ENCODE data around the gene TARS2.

Gene TARS2, protein sequence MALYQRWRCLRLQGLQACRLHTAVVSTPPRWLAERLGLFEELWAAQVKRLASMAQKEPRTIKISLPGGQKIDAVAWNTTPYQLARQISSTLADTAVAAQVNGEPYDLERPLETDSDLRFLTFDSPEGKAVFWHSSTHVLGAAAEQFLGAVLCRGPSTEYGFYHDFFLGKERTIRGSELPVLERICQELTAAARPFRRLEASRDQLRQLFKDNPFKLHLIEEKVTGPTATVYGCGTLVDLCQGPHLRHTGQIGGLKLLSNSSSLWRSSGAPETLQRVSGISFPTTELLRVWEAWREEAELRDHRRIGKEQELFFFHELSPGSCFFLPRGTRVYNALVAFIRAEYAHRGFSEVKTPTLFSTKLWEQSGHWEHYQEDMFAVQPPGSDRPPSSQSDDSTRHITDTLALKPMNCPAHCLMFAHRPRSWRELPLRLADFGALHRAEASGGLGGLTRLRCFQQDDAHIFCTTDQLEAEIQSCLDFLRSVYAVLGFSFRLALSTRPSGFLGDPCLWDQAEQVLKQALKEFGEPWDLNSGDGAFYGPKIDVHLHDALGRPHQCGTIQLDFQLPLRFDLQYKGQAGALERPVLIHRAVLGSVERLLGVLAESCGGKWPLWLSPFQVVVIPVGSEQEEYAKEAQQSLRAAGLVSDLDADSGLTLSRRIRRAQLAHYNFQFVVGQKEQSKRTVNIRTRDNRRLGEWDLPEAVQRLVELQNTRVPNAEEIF

DNA sequence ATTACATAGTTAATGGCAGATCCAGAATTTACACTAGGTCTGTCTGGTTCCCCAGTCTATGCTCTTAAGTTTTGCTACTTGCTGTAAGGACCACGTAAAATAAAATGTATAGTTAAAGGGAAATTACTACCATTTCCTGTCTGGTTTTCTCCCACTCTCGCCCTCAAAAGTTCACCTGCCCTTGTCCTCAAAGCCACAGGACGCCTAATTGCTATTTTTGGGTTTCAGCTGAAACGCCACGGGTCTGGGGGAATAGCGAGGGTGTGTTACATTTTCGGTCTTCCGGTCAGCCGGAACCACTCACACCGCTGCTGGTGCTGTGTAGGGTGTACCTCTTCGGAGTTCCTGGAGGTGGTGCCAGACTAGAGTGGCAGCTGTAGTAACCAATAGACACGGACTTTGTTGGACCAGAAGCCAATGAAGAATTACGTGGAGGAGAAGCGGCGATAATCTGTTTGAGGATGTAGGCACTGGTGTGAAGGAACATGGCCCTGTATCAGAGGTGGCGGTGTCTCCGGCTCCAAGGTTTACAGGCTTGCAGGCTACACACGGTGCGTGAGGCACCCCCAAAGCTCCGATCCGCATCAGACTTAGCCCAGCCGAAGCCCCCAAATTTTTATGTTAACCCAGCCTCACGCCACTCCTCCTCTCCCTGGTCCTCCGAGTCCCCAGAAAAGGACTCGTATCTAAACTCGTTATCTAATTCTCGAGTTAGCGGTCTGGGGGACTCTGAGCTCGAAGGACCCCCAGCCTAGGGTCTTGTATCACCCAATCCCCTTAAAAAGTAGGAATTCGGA is at the start of gene TARS2:
Gene TARS2, plus strand, starts transcription at position 454 of the 797 bp plus-strand sequence. Its CDS starts 32 bp downstream, at position 486.
- DNase-seq: peak; percentile 97 to 98
- peak within 1 kb of the TSS; percentile 69 to 70 for H3K4me3 ChIP-seq
- intact Hi-C loops (cut with DNase I; ENCODE audit: low total_unique reads): no loop called here

DNA sequence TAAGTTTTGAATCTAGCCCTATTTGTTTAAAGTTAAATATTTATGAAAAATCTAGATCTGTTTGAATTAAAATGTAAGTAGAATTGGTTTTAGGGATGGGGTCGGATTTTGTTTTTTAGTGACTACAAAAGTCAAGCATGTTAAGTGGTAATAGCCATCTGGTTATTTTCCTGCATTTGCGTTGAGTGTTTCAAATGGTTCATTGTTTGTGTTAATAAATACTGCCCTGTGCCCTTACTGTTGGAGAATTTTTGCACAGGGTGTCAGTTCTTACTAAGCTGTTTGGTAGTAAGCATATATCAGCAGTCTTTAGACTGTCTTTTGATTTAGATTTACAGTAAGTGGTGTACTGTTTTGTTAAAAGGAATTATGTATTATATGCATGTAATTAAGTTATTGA is 46.1 kb upstream of the TARS2 start:
- TF ChIP-seq, protein P1, sequence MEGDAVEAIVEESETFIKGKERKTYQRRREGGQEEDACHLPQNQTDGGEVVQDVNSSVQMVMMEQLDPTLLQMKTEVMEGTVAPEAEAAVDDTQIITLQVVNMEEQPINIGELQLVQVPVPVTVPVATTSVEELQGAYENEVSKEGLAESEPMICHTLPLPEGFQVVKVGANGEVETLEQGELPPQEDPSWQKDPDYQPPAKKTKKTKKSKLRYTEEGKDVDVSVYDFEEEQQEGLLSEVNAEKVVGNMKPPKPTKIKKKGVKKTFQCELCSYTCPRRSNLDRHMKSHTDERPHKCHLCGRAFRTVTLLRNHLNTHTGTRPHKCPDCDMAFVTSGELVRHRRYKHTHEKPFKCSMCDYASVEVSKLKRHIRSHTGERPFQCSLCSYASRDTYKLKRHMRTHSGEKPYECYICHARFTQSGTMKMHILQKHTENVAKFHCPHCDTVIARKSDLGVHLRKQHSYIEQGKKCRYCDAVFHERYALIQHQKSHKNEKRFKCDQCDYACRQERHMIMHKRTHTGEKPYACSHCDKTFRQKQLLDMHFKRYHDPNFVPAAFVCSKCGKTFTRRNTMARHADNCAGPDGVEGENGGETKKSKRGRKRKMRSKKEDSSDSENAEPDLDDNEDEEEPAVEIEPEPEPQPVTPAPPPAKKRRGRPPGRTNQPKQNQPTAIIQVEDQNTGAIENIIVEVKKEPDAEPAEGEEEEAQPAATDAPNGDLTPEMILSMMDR (IDR thresholded peaks at IDR 0.05): no peak
- Histone ChIP-seq H3K27ac (no peak overlapping the region), H3K36me3 (peaks cover 23 to 40% (median 33%) of the 10 kb centered on the region in 3 donors), H3K4me1 (no peaks in the 10 kb centered on the region), H3K4me3 (no peak overlapping the region), H3K27me3 (no peaks in the 10 kb centered on the region), H3K9me3 (no peaks in the 10 kb centered on the region)
- DNase-seq: no peak
- intact Hi-C loops (cut with DNase I; ENCODE audit: low total_unique reads): no loop called here

More for the DNA sequence above, at the start of gene TARS2:
- Histone ChIP-seq H3K4me1 (peaks cover 0 to 13% (median 6%) of the 10 kb centered on the region in 4 donors), H3K27me3 (no peaks in the 10 kb centered on the region), H3K27ac (peak within 1 kb of the TSS; percentile 61 to 77), H3K36me3 (peaks cover 19 to 33% (median 20%) of the 10 kb centered on the region in 3 donors), H3K9me3 (no peaks in the 10 kb centered on the region)
- TF ChIP-seq, protein P1 (IDR thresholded peaks at IDR 0.05): peak; percentile 43 to 60

DNA sequence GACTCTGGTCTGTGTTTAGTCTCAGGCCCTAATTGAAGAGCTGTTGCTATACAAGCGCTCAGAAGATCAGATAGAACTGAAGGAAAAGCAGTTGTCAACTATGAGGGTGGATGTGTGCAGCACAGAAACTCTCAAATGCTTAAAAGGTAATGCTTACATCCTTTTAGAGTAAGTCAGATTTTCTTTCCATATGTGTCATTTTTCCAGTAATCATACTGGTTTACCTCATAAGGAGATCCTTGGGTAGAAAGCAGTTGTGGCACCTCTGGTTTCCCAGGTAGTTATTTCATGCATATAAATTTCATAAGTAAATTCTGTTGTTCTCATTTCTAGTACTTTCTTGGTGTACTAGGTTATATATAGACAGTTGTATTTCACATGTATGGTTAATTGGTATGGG is 43.0 kb upstream of the TARS2 start:
- H3K4me3 ChIP-seq: no peak overlapping the region
- intact Hi-C loops (cut with DNase I; ENCODE audit: low total_unique reads): no loop called here
- no peaks in the 10 kb centered on the region for H3K9me3 ChIP-seq
- TF ChIP-seq, protein P1 (IDR thresholded peaks at IDR 0.05): no peak
- no peaks in the 10 kb centered on the region for H3K27me3 ChIP-seq
- H3K4me1 ChIP-seq: no peaks in the 10 kb centered on the region
- H3K36me3 ChIP-seq: peaks cover 40 to 62% (median 56%) of the 10 kb centered on the region in 3 donors
- DNase-seq: no peak
- no peak overlapping the region for H3K27ac ChIP-seq

DNA sequence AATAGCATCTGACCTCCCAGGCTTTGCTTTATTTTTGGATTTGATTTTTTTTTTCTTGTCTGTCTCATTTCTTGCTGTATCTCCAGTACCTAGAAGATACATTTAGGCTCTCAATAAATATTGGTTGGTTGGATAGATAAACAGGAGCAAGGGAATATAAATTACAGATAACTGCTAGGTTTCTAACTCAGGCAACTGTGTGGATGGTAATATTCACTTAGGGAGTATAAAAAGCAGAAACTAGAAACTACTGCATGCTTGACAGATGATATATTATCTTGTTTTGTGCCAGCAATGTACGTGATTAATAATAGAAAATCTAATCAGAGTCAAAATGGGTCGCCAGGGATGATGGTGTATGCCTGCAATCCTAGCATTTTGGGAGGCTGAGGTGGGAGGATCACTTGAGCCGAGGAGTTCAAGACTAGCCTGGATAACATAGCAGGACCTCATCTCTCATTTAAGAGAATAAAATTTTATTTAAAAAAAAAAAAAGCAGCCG is 31.0 kb upstream of the TARS2 start:
- intact Hi-C loops (cut with DNase I; ENCODE audit: low total_unique reads): no loop called here
- peaks cover 23 to 75% (median 45%) of the 10 kb centered on the region in 3 donors for H3K36me3 ChIP-seq

More for the DNA sequence above, 31.0 kb upstream of the TARS2 start:
- Histone ChIP-seq H3K4me1 (no peaks in the 10 kb centered on the region), H3K4me3 (no peak overlapping the region), H3K9me3 (no peaks in the 10 kb centered on the region), H3K27ac (no peak overlapping the region), H3K27me3 (no peaks in the 10 kb centered on the region)
- no peak for DNase-seq
- TF ChIP-seq, protein P1 (IDR thresholded peaks at IDR 0.05): no peak
